Parathyroid adenoma (tissue), 2 donors: ENCODE data around the gene LINGO3.

ENCODE experiments used
- H2AFZ ChIP-seq: fragments of 300-600 bp; sonication (generic); one replicate; pipeline ENCODE4 v1.7.0; 2017; ENCODE audit warnings: antibody characterized with exemption, mild to moderate bottlenecking
- H3K27ac ChIP-seq: fragments of 300-600 bp; sonication (generic); one replicate; pipeline ENCODE4 v1.7.0; 2017
- H3K27me3 ChIP-seq: fragments of 300-600 bp; sonication (generic); one replicate; pipeline ENCODE4 v1.7.0; 2017; ENCODE audit warnings: low read length; ENCODE audit not compliant: control insufficient read depth, insufficient read depth
- H3K36me3 ChIP-seq: fragments of 300-600 bp; sonication (generic); one replicate; pipeline ENCODE4 v1.7.0; 2017; ENCODE audit warnings: low read length; ENCODE audit not compliant: control insufficient read depth, insufficient read depth
- H3K4me1 ChIP-seq: fragments of 300-600 bp; sonication (generic); one replicate; pipeline ENCODE4 v1.7.0; 2017; ENCODE audit warnings: control low read depth
- H3K4me2 ChIP-seq: fragments of 300-600 bp; sonication (generic); one replicate; pipeline ENCODE4 v1.7.0; 2017; ENCODE audit warnings: low read length
- H3K4me3 ChIP-seq: fragments of 300-600 bp; sonication (generic); one replicate; pipeline ENCODE4 v1.7.0; 2017; ENCODE audit warnings: low read depth, low read length
- H3K79me2 ChIP-seq: fragments of 300-600 bp; sonication (generic); one replicate; pipeline ENCODE4 v1.7.0; 2017; ENCODE audit warnings: control low read depth
- H3K9ac ChIP-seq: fragments of 300-600 bp; sonication (generic); one replicate; pipeline ENCODE4 v1.7.0; 2017; ENCODE audit warnings: mild to moderate bottlenecking
- H3K9me3 ChIP-seq: fragments of 300-600 bp; sonication (generic); one replicate; pipeline ENCODE4 v1.7.0; 2017; ENCODE audit warnings: low read length; ENCODE audit not compliant: control insufficient read depth
- CTCF ChIP-seq: fragments of 300-600 bp; sonication (generic); IDR thresholded peaks from one replicate; pipeline ENCODE4 v1.7.0; 2017; ENCODE audit warnings: antibody characterized with exemption, mild to moderate bottlenecking
- donor health status: primary hyperparathyroidism.

The LINGO3 gene

GRCh38 chr19:2337329-2337707 is 29.4 kb upstream of the LINGO3 start:
- Histone ChIP-seq H3K9ac (no peak overlapping the region), H3K79me2 (peaks cover 20% of the 10 kb centered on the region), H3K27ac (no peak overlapping the region), H3K27me3 (no peaks in the 10 kb centered on the region), H2AFZ (no peak overlapping the region), H3K36me3 (no peaks in the 10 kb centered on the region), H3K4me3 (no peak overlapping the region), H3K9me3 (no peaks in the 10 kb centered on the region), H3K4me2 (no peak overlapping the region), H3K4me1 (peaks cover 12% of the 10 kb centered on the region)
- TF ChIP-seq CTCF: no peak

- H3K4me3 ChIP-seq: no peak overlapping the region
These were observed 28.8 kb upstream of the LINGO3 start for GRCh38 chr19:2336528-2337328.

GRCh38 chr19:2335848-2336247 is 27.9 kb upstream of the LINGO3 start:
- H3K9me3 ChIP-seq: no peaks in the 10 kb centered on the region
- H3K79me2 ChIP-seq: peaks cover 32% of the 10 kb centered on the region
- H3K4me1 ChIP-seq: peaks cover 27% of the 10 kb centered on the region
- no peak for TF ChIP-seq CTCF
- H2AFZ ChIP-seq: no peak overlapping the region
- no peak overlapping the region for H3K4me3 ChIP-seq
- no peaks in the 10 kb centered on the region for H3K27me3 ChIP-seq
- no peak overlapping the region for H3K27ac ChIP-seq
- no peak overlapping the region for H3K9ac ChIP-seq
- no peaks in the 10 kb centered on the region for H3K36me3 ChIP-seq
- no peak overlapping the region for H3K4me2 ChIP-seq

More at GRCh38 chr19:2336528-2337328, 28.8 kb upstream of the LINGO3 start:
- no peaks in the 10 kb centered on the region for H3K36me3 ChIP-seq
- H3K4me2 ChIP-seq: no peak overlapping the region
- TF ChIP-seq CTCF: no peak
- no peaks in the 10 kb centered on the region for H3K9me3 ChIP-seq
- peaks cover 24% of the 10 kb centered on the region for H3K79me2 ChIP-seq
- peaks cover 18% of the 10 kb centered on the region for H3K4me1 ChIP-seq
- H3K27ac ChIP-seq: no peak overlapping the region
- H3K9ac ChIP-seq: no peak overlapping the region
- no peaks in the 10 kb centered on the region for H3K27me3 ChIP-seq
- no peak overlapping the region for H2AFZ ChIP-seq

- Histone ChIP-seq H3K9ac (no peak overlapping the region), H2AFZ (no peak overlapping the region), H3K27ac (no peak overlapping the region), H3K27me3 (no peaks in the 10 kb centered on the region), H3K4me2 (no peak overlapping the region), H3K9me3 (no peaks in the 10 kb centered on the region), H3K4me3 (no peak overlapping the region), H3K79me2 (peaks cover 37% of the 10 kb centered on the region), H3K36me3 (no peaks in the 10 kb centered on the region), H3K4me1 (peaks cover 32% of the 10 kb centered on the region)
- no peak for TF ChIP-seq CTCF
These were observed 27.3 kb upstream of the LINGO3 start for GRCh38 chr19:2334986-2335846.
